ENCODE measurements around the gene FIZ1. TPM values are rescaled to one million over a fixed set of nuclear protein-coding genes. Genes with fewer than 3 reads are reported as not detected.

Gene FIZ1
- total and polyA plus RNA-seq, 2 experiments from 2014 or later: 5.4 to 10.1 TPM

DNA sequence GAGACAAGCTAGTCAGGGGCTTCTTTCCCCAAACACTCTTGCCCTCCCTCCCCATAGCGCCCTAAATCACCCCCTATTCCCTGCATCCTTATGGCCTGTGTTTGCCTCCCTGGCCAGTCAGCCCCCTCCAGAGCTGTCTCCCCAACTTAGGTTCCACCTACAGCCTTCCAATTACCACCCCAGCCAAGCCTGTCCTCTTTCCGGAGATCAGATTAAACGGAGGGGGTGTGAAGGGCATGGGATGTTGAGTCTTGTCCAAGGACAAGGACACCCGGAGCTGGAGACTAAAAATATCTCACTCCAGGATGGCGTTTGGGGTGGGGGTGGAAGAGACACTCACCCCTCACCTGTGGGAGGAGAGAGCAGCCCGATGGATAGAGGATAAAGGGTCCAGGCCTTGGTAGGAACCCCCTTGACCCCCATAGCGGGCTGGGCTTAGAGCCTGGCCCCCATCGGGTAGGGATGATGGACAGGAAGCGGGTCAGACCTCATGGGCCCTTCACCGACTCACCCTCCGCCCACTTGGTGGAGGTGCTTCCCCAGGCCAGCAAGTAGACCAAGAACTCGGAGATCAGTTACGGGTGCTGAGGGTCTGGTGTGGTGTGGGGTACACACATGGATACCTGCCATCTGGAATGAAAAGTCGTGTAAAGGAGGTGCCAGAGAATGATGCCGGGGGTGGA is 12.1 kb upstream of the FIZ1 start:
- Histone ChIP-seq H3K79me2 (replicated peaks; ENCODE audit: insufficient read depth) (peaks cover 16% of the 10 kb centered on the region), H3F3A (replicated peaks; ENCODE audit: low read depth) (peaks cover 8% of the 10 kb centered on the region), H3K4me2 (no peak overlapping the region), H3K9me2 (ENCODE audit: insufficient read depth) (no peaks in the 10 kb centered on the region), H3K36me3 (ENCODE audit: insufficient read depth) (peaks cover 5% of the 10 kb centered on the region; the same call in 1 of the 2 replicates), H3K4me1 (ENCODE audit: insufficient read depth) (peaks cover 3% of the 10 kb centered on the region), H3K27me3 (ENCODE audit: insufficient read depth) (no peaks in the 10 kb centered on the region), H3K27ac (ENCODE audit: low read depth) (no peak overlapping the region), H2AFZ (no peak overlapping the region), H4K20me1 (replicated peaks; ENCODE audit: insufficient read depth) (peaks cover 33% of the 10 kb centered on the region), H3K4me3 (no peak overlapping the region)
- Mint-ChIP-seq H3K27me3 (ENCODE audit: insufficient read depth, low read depth, poor library complexity) (peaks cover 16% of the 10 kb centered on the region), H3K27ac (no peak overlapping the region), H3K4me3 (no peak overlapping the region), H3K4me1 (peaks cover 12% of the 10 kb centered on the region), H3K9me3 (no peaks in the 10 kb centered on the region; the same call in 2 of the 3 replicates), H3K36me3 (ENCODE audit: low read depth) (peaks cover 36% of the 10 kb centered on the region)
- ATAC-seq: no peak
- DNase-seq (ENCODE audit: low spot score): no peak
- TF ChIP-seq EZH2phosphoT487 (IDR thresholded peaks at IDR 0.05; ENCODE audit: unreplicated experiment) (no peak), ZNF331 (CRISPR knock-in tag; IDR thresholded peaks at IDR 0.05; ENCODE audit: low read depth) (no peak), ZNF114 (CRISPR knock-in tag; IDR thresholded peaks at IDR 0.05) (no peak), POLR2AphosphoS5 (IDR thresholded peaks at IDR 0.05; ENCODE audit: low read depth) (no peak), ZNF462 (CRISPR knock-in tag; IDR thresholded peaks at IDR 0.05) (no peak), CREB1 (CRISPR knock-in tag; IDR thresholded peaks at IDR 0.05; ENCODE audit: low read depth) (no peak), NANOG (IDR thresholded peaks at IDR 0.05; ENCODE audit: borderline replicate concordance) (no peak), ETS1 (IDR thresholded peaks at IDR 0.05) (no peak), STAT1 (IDR thresholded peaks at IDR 0.05; ENCODE audit: unreplicated experiment) (no peak), JUNB (IDR thresholded peaks at IDR 0.05; ENCODE audit: unreplicated experiment) (no peak)
